GM11168 (cell line): ENCODE measurements around the gene SPON1.
"Not testable (repeated sequence)": the region's sequence is repeated elsewhere in the genome, so short reads cannot be mapped to it uniquely, and the experiment has no call there.

Source experiments
- in situ Hi-C: fragments of 300-500 bp; cut with MboI; formaldehyde crosslinking; loops from one replicate; pipeline ENCODE4 v1.12.0; 2022; ENCODE audit warnings: low sequenced_read_pairs; ENCODE audit not compliant: unreplicated experiment

SPON1 gene

GRCh38 chr11:13972043-13972910, 9.8 kb downstream of the SPON1 start:
- in situ Hi-C loops = loop anchor here (25.0 kb wide), 1 partner anchor 465 kb away; no protein-coding TSS in a partner anchor

GRCh38 chr11:13972944-13973343, 10.4 kb downstream of the SPON1 start:
- in situ Hi-C loops = loop anchor here (25.0 kb wide), 1 partner anchor 464 kb away; no protein-coding TSS in a partner anchor

DNA sequence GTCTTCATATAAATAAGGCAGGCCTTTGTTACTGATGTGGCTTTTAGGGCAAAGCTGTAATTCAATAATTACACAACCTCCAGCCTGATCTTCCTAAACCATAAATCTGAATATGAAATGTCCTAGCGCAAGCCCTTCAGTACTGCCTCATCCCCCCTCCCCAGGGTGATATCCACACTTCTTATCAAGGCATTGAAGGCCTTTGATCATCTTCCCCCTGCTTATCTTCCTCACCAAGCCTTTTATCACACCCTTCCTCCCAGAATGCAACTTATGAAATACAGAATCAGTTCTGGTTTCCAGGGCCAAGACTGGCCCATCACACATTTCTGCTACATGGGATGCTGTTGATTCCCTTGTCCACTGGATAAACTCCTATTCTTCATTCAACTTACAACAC, 12.1 kb downstream of the SPON1 start:
- in situ Hi-C loops = loop anchor here (25.0 kb wide), 1 partner anchor 463 kb away; no protein-coding TSS in a partner anchor

DNA sequence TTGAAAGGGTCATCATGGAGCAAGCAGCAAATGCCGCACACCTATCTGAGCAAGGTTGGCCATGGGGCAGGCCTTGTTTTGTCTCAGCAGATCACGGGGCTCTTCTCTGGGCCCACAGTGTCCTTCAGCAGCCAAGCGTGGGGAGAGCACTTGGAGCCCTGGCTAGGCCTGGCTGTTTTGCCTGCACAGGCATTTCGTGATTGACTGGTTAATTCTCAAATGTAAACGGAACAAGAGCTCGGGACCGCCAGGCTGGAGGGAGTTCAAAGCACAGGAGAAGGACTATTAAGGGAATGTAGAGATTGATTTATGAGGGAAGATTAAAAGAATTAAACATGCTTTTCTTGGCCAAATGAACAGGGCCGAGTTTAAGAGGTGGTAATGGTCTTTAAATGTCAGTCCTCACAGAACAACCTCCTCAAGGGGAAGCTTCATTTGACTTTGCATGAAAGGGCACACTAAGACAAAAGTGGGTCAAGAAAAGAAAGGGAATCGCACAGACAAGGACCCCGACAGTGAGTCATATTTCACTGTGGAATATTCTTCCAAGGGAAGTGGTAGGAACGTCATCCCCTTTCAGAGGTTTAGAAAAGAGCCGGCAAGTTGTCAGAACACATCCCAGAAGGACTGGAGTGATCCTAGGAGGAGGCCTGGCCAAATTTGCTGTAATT, 20.7 kb downstream of the SPON1 start:
- in situ Hi-C loops = no loop called here

GRCh38 chr11:13984616-13985450, 22.3 kb downstream of the SPON1 start:
- in situ Hi-C loops = no loop called here

DNA sequence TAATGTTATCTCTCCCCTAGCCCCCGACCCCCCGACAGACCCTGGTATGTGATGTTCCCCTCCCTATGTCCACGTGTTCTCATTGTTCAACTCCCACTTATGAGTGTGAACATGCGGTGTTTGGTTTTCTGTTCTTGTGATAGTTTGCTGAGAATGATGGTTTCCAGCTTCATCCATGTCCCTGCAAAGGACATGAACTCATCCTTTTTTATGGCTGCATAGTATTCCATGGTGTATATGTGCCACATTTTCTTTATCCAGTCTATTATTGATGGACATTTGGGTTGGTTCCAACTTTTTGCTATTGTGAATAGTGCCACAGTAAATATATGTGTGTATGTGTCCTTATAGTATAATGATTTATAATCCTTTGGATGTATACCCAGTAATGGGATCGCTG, 24.2 kb downstream of the SPON1 start:
- in situ Hi-C loops = not testable (repeated sequence)

GRCh38 chr11:13992158-13992856, 29.8 kb downstream of the SPON1 start:
- in situ Hi-C loops = not testable (repeated sequence)

DNA sequence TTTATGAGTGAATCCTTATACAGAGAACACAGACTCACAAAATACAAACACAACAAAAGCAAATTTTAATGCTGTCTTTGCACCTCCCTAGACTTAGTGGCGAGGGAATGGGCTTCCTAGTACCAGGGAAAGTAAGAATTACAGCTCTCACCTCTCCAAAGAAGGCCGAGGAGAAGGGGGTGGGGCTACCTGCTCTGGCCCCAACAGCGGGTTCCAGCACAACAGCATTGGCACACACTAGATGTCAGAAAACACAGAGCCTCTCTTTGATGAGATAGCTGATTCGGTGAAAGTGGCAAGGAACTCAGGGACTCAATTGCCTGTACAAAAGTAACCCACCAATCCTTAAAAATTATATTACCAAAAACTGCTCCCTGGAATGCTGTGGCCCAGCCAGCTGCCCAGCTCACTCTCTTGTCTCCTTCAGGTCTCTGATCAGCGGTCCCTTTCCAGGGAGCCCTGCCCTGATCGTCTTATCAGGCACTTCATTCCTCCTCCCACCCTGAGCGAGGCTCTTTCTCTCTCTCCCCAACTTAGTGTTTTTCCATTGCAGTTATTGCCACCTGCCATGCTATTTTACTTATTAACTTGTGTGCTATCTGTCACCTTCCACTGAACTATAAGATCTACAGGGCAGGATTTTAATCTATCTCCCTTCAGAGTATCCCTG, 30.7 kb downstream of the SPON1 start:
- in situ Hi-C loops = no loop called here

DNA sequence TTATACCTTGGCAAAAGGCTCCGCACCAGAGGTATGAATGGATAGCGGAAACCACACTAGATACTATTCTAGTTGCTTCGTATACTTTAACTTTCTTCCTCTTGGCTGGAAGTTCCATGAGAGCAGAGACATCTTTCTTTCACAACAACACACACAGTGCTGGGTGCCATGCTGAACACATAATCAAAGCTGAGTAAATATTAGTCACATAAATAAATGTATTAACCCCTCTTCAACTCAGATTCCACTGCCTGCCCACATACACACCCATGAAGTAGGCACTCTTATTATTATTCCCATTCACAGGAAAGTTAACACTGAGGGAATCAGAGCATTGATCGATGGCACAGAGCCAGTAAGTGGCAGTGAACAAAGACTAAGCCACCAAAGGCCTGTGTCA, 35.4 kb downstream of the SPON1 start:
- in situ Hi-C loops = no loop called here

DNA sequence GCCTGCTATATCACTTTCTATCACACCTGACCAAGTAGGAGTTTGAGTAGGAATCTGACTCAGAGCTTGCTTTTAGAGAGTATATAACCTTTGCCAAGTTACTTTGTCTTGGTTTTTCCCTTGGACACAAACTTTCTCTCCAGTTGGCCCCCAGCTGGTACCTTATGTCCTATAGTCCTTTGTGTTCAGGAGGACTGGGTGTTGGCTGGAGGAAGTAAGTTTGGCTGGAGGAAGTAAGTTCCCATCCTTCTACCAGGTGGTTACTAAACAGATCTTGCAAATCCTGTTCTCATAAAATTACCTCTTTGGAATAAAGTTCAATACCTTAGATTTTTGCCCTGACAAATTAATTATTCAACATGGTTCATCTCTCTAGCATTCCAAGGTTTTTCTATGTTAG, 37.2 kb downstream of the SPON1 start:
- in situ Hi-C loops = no loop called here

- in situ Hi-C loops = no loop called here
Observed at GRCh38 chr11:14001597-14001996, 39.1 kb downstream of the SPON1 start.

DNA sequence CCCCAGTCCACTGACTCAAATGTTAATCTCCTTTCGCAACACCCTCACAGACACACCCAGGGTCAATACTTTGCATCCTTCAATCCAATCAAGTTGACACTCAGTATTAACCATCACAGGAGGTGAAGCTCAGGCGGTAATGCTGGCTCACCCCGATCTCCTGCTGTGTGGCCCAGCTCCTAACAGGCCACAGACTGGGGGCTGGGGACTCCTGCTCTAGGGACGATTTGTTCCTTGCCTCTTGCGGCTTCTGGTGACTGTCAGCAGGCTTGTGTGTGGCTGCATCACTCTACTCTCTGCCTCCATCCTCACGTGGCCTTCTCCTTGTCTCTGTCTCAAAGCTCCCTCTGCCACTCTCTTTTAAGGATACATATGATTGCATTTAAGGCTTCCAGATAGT, 45.0 kb downstream of the SPON1 start:
- in situ Hi-C loops = no loop called here

DNA sequence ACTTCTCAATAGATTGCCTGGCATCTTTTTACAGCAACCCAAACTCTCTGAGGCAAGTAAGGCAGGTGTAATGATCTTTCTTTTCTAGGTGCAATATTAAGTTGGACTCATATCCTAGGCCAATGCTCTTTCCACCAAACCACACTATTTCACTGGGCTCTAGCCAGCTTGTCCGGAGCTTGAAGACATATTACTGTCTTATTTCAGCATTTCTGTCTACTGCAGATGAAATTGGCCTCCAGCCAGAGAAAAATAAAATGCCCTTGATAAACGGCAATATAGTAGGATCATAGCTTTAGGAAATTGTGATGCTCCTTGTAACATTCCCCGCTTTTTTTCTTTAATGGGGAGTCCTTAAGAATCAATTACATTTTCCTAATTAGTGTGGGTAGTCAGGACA, 48.1 kb downstream of the SPON1 start:
- in situ Hi-C loops = no loop called here

DNA sequence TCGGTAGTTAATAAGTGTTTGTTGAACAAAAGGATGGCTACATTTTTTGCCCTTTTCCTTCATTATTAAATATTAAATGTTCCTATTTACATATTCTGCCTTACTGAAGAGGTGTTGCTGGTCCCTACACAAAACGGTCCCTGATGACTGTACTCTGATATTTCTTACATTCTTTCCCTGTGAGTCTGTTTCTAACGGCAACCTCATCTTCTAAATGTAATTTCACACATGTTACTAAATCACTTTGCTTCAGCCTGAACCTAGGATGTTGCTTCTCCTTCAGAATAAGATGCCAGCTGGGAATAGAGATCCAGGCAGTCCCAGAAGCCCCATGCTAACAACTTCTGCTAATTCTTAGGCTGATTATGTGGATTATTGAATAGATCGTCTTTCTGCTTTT, 50.3 kb downstream of the SPON1 start:
- in situ Hi-C loops = no loop called here

GRCh38 chr11:14015711-14016110, 53.2 kb downstream of the SPON1 start:
- in situ Hi-C loops = no loop called here

DNA sequence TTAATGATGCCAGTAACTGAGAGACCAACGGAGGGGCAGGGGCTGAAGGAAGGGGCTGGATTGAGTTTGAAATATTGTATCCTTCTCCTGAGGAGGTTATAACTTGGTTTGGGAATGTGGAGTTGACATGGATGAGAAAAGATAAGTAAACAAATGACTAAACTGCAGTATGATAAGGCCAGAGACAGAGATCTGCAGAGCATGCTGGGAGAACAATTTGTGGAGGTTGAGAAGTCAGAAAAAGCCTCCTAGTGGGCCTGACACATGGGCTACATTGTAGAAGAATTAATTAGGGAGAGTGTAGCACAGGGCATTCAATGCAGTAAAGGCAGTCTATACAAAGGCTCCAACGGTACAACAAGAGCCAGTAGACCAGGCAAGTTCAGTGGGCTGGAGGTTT, 55.9 kb downstream of the SPON1 start:
- in situ Hi-C loops = no loop called here

GRCh38 chr11:14021738-14022137, 59.2 kb downstream of the SPON1 start:
- in situ Hi-C loops = no loop called here

DNA sequence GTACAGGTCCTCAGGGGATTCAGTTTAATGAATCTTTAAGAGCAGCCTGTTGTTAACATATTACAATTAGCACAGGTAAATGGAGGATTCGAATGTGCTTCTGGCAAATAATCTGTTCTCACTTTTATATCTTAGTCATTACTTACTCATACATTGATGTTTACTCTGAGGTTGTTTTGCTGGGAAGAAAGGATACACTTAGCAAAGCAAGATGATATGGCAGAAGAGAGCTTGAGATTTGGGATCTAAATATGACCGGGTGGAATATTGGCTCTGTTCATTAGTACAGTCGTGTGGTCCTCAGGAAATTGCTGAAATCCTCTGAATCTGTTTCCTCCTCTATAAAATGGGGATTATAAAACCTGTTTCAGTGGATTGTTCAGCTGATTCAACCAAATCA, 59.7 kb downstream of the SPON1 start:
- in situ Hi-C loops = no loop called here

GRCh38 chr11:14022821-14023220, 60.3 kb downstream of the SPON1 start:
- in situ Hi-C loops = no loop called here

DNA sequence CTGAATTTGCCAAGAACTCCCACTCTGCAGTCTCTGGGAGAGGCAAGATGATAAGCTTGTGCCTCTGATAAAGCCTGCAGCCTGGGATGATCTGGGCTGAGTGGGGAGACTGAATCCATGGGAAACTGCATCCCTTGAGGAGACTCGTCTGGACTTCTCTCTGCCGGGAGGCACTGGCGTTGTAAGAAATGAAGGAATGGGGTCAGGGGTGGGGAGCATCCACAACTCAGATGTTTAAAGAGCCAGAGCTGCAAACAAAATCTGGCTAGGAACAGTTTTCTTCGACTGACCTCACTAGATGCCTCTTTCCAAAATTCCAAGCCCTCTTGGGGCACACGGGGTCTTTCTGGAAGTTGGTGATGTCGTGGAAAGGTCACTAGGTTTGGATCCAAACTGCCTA, 64.4 kb downstream of the SPON1 start:
- in situ Hi-C loops = no loop called here
